Osteoblast (primary cell): ENCODE results near the gene HDAC10. TPM values are rescaled to one million over a fixed set of nuclear protein-coding genes. Genes with fewer than 3 reads are reported as not detected.
A peak's percentile ranks its signal among the peaks of the same experiment; 100 is the strongest.

Experiments
- DNase-seq: peaks from one replicate; pipeline ENCODE4 v3.0.0; 2011; ENCODE audit warnings: low spot score, mixed read lengths; ENCODE audit not compliant: insufficient read length; ENCODE audit errors: missing footprints
- H2AFZ ChIP-seq: 2 replicates; pipeline ENCODE4 v1.6.0; 2011; ENCODE audit warnings: mild to moderate bottlenecking, low read length
- H3K27ac ChIP-seq: 2 replicates; pipeline ENCODE4 v1.5.1; 2011; ENCODE audit warnings: mild to moderate bottlenecking, low read depth, low read length, moderate library complexity
- H3K27me3 ChIP-seq: 2 replicates; pipeline ENCODE4 v1.6.0; 2012; ENCODE audit warnings: mild to moderate bottlenecking, control low read depth, inconsistent platforms, low read length, moderate library complexity; ENCODE audit not compliant: insufficient read depth
- H3K36me3 ChIP-seq: 2 replicates; pipeline ENCODE4 v1.5.1; 2011; ENCODE audit warnings: mild to moderate bottlenecking, low read length, control low read depth, moderate library complexity; ENCODE audit not compliant: insufficient read depth
- H3K4me1 ChIP-seq: 2 replicates; pipeline ENCODE4 v1.5.1; 2011; ENCODE audit warnings: mild to moderate bottlenecking, low read length, control low read depth, moderate library complexity; ENCODE audit not compliant: insufficient read depth
- H3K4me2 ChIP-seq: 2 replicates; pipeline ENCODE4 v1.6.0; 2011; ENCODE audit warnings: mild to moderate bottlenecking, low read length; ENCODE audit not compliant: insufficient read depth
- H3K4me3 ChIP-seq: fragments of 200-600 bp; sonication (generic); 3 replicates; pipeline ENCODE4 v1.5.1; 2012; ENCODE audit warnings: mild to moderate bottlenecking, low read length, inconsistent platforms; ENCODE audit not compliant: insufficient read depth
- H3K79me2 ChIP-seq: 2 replicates; pipeline ENCODE4 v1.6.0; 2012; ENCODE audit warnings: mild to moderate bottlenecking, low read length, control low read depth, inconsistent platforms; ENCODE audit not compliant: insufficient read depth
- H3K9me3 ChIP-seq: 2 replicates; pipeline ENCODE4 v1.5.1; 2011; ENCODE audit warnings: low read depth, low read length, control low read depth
- H4K20me1 ChIP-seq: 2 replicates; pipeline ENCODE4 v1.6.0; 2012; ENCODE audit warnings: mild to moderate bottlenecking, low read length, control low read depth; ENCODE audit not compliant: insufficient read depth
- CTCF ChIP-seq: IDR thresholded peaks from 2 replicates; pipeline ENCODE4 v1.5.1; 2011; ENCODE audit warnings: mild to moderate bottlenecking, low read depth, low read length, moderate library complexity; ENCODE audit errors: extremely low read depth
- total RNA-seq: library from RNA; depleted of rRNA; stranded (reverse); fragments of >200 nt; gene quantifications from 2 replicates; pipeline ENCODE4 v1.2.3, GENCODE V29; 2012

The HDAC10 gene
- total RNA-seq, 1 donor = 19.2 TPM

GRCh38 chr22:50242406-50242949 lies 8.6 kb downstream of the HDAC10 start:
- no peaks in the 10 kb centered on the region for H3K27me3 ChIP-seq
- H2AFZ ChIP-seq = no peak overlapping the region
- H3K27ac ChIP-seq = no peak overlapping the region
- no peak for TF ChIP-seq CTCF
- peak overlapping the region; percentile 100 for H3K4me3 ChIP-seq
- peaks cover 38% of the 10 kb centered on the region for H4K20me1 ChIP-seq
- DNase-seq = no peak
- H3K4me2 ChIP-seq = peak overlapping the region; percentile 95
- peaks cover 25% of the 10 kb centered on the region for H3K4me1 ChIP-seq
- H3K36me3 ChIP-seq = peaks cover 25% of the 10 kb centered on the region
- H3K79me2 ChIP-seq = peaks cover 81% of the 10 kb centered on the region
- H3K9me3 ChIP-seq = no peaks in the 10 kb centered on the region

- no peaks in the 10 kb centered on the region for H3K27me3 ChIP-seq
- peaks cover 84% of the 10 kb centered on the region for H3K79me2 ChIP-seq
- no peak overlapping the region for H2AFZ ChIP-seq
- H3K36me3 ChIP-seq = peaks cover 12% of the 10 kb centered on the region
- H3K27ac ChIP-seq = no peak overlapping the region
- DNase-seq = no peak
- no peak for TF ChIP-seq CTCF
- no peaks in the 10 kb centered on the region for H3K9me3 ChIP-seq
- no peak overlapping the region for H3K4me3 ChIP-seq
- H3K4me2 ChIP-seq = no peak overlapping the region
- peaks cover 18% of the 10 kb centered on the region for H3K4me1 ChIP-seq
- peaks cover 58% of the 10 kb centered on the region for H4K20me1 ChIP-seq
These were observed 12.3 kb downstream of the HDAC10 start for GRCh38 chr22:50238755-50239154.

- H3K4me2 ChIP-seq = no peak overlapping the region
- H3K4me3 ChIP-seq = no peak overlapping the region
- peaks cover 7% of the 10 kb centered on the region for H3K4me1 ChIP-seq
- no peaks in the 10 kb centered on the region for H3K9me3 ChIP-seq
- H3K79me2 ChIP-seq = peaks cover 69% of the 10 kb centered on the region
- no peak overlapping the region for H3K27ac ChIP-seq
- peaks cover 19% of the 10 kb centered on the region for H3K36me3 ChIP-seq
- no peak overlapping the region for H2AFZ ChIP-seq
- peak; percentile 97 for DNase-seq
- TF ChIP-seq CTCF = peak; percentile 53
- peaks cover 50% of the 10 kb centered on the region for H4K20me1 ChIP-seq
- H3K27me3 ChIP-seq = no peaks in the 10 kb centered on the region
These were observed 14.2 kb downstream of the HDAC10 start for GRCh38 chr22:50236731-50237409.

GRCh38 chr22:50233223-50233622 lies 17.8 kb downstream of the HDAC10 start:
- Histone ChIP-seq H3K36me3 (peaks cover 15% of the 10 kb centered on the region), H3K27me3 (no peaks in the 10 kb centered on the region), H2AFZ (no peak overlapping the region), H3K9me3 (no peaks in the 10 kb centered on the region), H3K4me2 (no peak overlapping the region), H3K27ac (no peak overlapping the region), H3K4me1 (no peaks in the 10 kb centered on the region), H3K79me2 (peaks cover 44% of the 10 kb centered on the region), H4K20me1 (peaks cover 29% of the 10 kb centered on the region), H3K4me3 (no peak overlapping the region)
- DNase-seq = no peak
- TF ChIP-seq CTCF = no peak
